Activated CD4-positive, alpha-beta T cell treated with anti-CD3 and anti-CD28 coated beads, Interleukin-2, Interleukin-6, amounts not matched to agents 100 ng/mL and 50 ng/mL, durations not matched to agents 16 hours and 8 hours (primary cell): ENCODE measurements around the gene RBM33.

ENCODE experiments used
- DNase-seq: peaks from one replicate; pipeline ENCODE4 v3.0.0-alpha.2; 2020

Gene RBM33

DNA sequence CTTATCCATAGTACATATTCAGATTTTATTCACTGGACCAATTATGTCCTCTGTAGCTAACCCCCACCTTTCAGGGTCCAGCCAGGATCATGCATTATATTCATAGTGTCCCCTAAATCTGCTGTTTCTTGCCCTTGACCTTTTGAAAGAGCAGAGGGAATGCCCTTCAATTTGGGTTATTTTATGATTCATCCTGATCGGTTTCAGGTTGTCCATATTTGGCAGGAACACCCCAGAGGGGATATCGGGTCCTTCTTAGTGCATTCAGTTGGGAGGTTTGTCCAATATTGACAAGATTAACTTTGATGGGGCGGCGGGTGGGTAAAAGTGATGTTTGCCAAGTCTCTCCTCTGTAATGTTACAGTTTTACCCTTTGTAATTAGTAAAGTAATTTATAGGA lies 106.9 kb downstream of the RBM33 start:
- no peak for DNase-seq

DNA sequence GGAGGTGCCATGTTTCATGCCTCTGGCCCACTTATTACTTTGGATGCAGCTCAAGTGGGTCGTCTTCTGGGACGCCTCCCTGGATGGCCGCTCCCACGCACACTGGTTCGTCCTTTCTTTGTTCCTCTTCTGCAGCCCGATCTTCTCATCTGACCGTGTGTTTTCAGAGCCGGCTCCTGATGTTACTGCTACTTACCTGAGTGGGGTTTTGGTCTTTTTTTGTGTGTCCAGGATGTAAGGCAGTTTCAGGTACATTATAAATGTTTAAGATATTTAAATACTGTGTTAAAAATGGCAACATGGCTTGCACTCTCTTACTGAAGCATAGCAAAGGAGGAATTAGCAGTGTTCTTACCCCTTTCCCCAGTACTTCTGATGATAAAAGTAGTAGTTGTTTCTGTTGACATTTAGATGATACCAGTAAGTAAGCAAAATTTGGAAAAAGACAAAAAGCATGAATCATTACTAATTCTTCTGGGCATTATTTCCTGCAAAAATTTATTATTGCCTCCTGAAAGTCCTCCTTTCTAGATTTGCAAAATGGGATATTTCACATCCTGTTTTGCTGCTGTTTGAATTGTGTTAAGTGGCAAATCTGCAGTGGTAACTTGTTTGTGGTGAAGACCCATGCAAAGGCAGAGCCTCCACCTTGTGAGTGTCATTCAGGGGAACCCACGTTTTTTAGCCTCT lies 108.4 kb downstream of the RBM33 start:
- no peak for DNase-seq

DNA sequence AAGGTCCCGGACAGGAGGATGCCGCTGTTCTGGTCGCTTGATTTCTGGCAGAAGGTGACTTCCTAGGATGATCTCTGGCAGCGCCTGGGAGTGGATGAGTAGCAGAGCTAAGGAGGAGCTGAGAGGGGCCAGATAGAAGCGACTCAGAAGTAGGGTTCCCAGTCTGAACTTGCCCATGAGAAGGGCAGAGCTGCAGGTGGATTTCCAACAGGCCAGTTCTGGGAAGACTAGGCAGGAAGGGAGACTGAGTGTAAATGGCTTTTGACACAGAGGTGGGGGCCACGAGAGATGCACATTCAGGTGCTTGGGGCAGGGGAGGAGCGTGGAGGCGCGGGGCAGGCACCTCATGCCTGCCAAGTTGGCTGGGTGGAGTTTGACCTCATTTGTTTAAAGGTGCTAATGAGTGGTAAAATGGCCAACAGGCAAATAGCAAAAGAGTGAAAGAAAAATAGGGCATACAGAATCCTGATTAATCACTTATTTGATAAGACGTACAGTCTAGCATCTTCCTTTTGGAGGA lies 109.0 kb downstream of the RBM33 start:
- no peak for DNase-seq

DNA sequence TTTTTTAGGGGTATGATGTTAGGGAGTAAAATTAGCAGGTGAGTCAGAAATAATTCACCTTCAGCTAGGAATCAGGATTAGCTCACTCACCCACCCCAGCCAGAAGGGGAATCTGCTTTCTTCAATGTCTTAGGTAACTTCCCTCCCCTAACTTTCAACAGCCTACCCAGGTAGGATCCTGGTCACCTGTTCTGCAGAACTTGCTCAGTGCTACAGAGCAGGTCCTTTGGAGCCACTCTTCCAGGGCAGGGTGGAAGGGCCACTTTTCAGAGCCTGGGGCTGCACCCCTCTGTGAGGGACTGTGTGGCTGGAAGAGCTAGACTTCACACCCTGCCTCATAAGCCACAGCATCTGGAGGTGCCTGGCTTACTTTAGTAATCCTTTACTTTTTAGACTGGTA lies 109.7 kb downstream of the RBM33 start:
- no peak for DNase-seq

- DNase-seq = no peak
Measured at GRCh38 chr7:155755026-155755425, 110.6 kb downstream of the RBM33 start.

- DNase-seq = no peak
Measured at GRCh38 chr7:155756322-155756721, 111.9 kb downstream of the RBM33 start.

DNA sequence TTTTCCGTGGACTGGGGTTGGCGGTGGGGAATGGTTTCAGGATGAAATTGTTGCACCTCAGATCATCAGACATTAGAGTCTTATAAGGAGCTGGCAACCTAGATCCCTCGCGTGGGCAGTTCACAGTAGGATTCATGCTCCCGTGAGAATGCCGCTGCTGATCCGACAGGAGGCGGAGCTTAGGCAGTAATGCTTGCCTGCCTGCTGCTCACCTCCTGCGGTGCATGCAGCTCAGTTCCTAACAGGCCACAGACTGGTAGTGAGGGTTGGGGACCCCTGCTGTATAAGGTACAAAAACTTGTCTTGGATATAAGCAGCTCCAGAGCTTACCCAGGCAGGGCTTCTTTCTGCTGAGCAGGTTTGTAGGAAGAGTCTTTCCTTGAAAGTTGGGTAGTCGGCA lies 113.9 kb downstream of the RBM33 start:
- DNase-seq = no peak

- DNase-seq = no peak
Measured at GRCh38 chr7:155759740-155760430, 115.4 kb downstream of the RBM33 start.

DNA sequence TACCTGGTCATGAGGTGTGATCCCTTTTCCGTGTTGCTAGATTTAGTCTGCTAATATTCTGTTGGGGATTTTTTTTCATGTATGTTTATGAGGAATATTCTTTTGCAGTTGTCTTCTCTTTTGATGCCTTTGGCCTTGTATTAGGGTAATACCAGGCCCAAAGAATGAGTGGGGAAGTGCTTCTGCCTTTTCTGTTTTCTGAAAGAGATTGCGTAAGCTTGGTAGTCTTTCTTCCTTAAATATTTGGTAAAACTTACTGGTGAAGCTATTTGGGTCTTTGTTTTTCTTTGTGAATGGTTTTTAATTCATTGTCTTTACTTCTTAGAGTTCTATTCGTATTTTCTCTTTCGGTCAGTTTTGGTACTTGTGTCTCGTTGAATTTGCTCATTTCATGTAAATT lies 116.7 kb downstream of the RBM33 start:
- DNase-seq = no peak

DNA sequence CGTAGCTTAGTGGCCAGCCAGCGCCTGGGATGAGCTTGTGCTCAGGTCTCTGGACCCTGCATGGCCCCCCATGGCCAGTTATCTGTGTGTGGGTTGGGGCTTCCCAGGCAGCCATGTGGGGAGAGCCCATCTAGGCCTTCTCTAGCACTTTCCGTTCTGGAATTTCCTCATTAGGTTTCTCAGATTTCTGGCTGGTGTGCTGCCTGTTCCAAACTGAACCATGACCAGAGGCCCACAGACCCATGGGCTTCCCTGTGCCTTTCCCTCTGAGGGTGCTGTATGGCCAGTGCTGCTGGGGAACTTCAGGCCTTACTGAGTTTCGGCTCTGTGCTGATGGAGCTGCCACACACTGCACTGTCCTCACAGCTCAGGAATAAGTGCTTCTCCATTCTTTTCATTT lies 117.6 kb downstream of the RBM33 start:
- no peak for DNase-seq

DNA sequence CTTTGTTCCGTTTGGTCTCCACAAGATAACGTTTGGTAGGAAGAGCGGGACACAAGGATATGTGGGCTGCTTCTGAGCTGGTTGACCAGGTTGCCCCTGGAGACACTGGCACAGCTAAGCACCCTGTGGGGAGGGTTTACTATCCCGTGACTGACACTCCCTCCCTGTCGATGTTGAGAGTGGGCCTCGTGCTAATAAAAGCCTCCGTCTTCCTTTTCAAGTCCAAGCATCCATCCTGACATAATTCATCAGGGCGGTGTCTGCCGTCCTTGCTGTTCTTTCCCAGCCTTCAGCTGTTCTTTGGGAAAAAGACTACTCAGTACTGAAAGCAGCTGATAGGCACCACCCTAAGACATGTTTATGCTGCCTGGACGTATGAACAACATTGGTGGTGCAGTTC lies 118.2 kb downstream of the RBM33 start:
- DNase-seq = no peak

- DNase-seq = no peak
Measured at GRCh38 chr7:155763122-155763521, 118.7 kb downstream of the RBM33 start.

DNA sequence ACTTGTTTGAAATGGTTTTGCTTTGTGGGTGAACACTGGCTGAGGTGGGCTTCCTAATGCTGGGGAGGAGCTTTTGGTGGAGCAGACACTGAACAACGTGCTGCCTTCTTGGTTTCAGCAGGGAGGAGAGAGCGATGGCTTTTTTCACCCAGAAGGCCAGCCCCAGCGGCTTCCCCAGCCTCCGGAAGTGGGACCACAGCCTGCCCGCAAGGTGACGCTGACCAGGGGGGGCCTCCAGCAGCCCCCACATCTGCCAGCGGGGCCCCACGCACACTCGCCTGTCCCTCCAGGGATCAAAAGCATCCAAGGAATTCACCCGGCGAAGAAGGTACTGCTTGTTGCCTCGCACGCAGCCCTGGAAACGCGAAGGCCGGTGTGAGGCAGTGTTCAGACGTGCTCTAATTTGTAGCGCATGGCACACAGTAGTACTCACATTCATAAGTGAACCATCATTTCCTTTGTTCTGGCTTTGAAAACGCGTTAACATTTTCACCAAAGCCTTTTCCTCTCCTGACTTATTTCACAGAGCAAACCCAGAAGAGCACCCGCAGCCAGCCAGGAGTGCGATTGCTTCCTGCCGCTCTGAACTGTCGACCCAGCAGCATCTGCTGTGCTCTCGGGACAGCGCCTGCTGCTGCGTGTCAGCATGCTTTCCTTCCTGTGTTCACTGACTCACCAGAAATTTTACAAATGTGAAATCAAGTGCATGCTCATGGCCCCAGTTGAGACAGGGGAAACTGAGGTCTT lies 119.4 kb downstream of the RBM33 start:
- peak; percentile 81 for DNase-seq

DNA sequence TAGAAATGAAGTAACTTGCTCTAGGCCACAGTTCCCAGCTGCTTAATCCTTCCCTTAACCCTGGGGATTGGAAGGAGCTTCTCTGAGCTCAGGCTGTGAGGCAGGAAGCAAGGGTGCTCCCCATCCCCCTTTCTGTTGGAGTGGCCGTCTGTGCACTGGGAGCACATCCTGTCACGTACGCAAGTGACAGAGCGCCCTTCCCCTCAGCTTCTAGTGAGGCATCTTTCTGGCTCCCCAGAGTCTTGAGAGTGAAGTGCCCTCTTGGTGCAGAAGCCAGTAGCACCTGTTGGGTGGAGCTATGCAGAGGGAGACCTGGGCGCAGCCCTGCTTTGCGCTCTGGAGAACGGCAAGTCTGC lies 120.0 kb downstream of the RBM33 start:
- DNase-seq = peak; percentile 74

DNA sequence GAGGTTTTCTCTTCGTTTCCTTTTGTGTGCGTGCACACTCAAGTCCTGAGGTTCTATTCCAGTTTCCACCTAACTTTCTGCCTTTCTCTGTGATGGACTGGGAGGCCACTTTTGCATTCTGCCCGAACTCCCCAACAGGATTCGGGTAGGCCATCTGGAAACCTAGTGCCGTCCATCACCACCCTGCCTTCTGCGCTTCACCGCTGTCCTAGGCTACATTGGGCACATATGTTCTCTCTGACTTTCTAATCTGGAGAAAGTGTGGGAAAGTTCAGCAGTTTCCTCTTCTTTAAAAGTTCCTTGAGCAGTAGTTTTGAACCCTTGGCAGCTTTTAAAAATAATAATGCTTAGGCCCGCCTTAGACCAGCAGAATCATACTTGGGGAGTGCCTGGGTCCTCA lies 121.0 kb downstream of the RBM33 start:
- DNase-seq = no peak

- no peak for DNase-seq
Measured at GRCh38 chr7:155766386-155766785, 121.9 kb downstream of the RBM33 start.

GRCh38 chr7:155766966-155767916 lies 122.8 kb downstream of the RBM33 start:
- DNase-seq = no peak

DNA sequence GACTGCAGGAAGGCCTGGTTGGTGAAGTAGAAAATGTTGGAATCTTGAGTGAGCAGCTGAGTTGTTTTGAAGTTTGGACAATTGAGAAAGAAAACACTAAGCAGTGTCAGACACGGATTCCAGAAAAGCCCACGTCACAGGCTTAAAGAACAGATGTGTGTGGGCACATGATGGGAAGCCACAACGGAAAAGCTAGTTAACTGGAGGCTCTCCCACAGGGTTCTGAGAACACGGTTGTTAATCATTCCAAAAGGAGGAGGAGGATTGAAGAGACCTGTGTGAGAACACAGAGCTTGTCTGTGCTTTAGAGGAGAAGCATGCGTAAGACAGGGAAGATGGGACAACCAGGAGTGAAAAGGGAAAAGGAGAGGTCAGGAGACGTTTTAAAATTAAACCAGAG lies 125.2 kb downstream of the RBM33 start:
- no peak for DNase-seq

DNA sequence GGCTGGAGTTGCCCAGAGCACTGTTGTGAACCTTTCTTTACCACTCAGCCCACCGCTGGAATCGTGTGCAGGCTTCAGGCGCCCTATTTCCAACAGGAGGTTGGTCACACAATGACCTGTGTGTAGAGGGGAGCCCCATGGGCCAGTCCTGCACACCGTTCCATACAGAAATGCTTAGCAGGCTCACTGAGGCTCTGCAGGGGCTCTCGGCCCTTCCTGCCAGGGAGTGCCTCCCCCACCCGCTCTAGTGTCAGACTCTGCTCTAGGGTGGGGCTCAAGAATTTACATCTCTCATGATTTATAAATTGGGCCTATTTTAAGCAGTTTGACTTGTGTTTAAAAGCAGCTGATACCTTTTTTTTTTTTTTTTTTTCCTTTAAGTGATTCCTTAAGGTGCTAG lies 125.8 kb downstream of the RBM33 start:
- no peak for DNase-seq

DNA sequence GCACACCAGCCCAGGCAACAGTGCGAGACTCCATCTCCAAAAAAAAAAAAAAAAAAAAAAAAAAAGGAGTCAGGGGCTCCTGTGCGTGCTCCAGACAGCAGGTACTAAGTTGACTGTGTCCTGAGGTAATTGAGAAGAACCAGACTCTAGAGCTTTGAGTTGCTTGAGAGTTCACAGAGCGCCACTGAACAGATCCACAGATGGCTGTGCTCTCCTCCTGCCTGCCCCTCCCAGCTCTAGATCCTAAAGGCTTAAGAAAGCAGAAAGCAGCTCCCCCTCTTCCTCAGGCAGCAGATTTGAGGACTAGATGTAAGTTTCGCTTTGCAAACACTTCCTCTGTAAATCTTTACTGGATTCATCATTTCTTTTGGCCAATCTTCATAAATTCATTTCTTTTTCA lies 129.1 kb downstream of the RBM33 start:
- DNase-seq = no peak

DNA sequence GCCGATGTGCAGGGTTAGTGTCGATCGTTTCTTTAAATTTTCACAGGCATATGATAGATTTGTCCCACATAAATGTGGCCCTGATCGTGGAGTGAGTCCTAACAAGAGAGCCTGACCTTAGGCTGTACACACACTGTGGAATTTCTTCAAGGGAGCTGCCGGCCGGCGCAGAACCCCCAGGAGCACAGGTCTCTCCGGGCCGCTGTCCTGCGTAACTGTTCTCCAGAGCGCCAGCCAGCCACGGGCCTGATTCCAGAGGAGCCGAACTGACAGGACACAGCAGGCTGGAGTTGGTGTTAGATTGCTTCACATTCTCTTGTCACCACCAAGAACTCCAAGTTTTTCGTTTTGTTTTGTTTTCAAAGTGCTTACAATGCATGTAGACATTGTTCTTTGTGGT lies 130.5 kb downstream of the RBM33 start:
- DNase-seq = no peak

DNA sequence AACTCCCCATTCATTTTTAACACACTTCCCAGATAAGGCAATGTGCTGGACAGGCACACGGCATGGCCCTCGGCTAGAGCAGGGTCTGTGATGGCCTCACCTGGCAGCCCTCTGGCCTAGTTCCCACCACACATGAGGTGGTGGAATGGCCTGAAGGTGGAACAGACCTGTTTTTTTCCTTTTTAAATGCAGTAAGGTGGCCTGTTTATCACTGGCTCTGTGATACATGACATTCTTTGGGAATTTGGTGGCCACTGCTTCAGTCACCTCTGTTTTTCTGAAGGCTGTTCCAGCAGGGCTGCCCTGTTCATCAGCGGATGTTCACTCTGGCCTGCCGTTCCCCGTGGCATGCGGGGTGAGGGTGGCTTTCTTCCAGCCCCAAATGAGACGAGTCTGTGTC lies 131.2 kb downstream of the RBM33 start:
- no peak for DNase-seq

- no peak for DNase-seq
Measured at GRCh38 chr7:155776606-155777005, 132.1 kb downstream of the RBM33 start.
